HG03575 (cell line): ENCODE data around the gene ZNF787.
"Not testable (repeated sequence)": the region's sequence is repeated elsewhere in the genome, so short reads cannot be mapped to it uniquely, and the experiment has no call there.

ENCODE experiments used
- ATAC-seq: cut with Tn5 transposase; IDR thresholded peaks from one replicate; pipeline ENCODE4 v1.9.1; 2021; ENCODE audit not compliant: unreplicated experiment, insufficient number of reproducible peaks, low FRiP score; ENCODE audit errors: extremely low read depth

ZNF787 gene

DNA sequence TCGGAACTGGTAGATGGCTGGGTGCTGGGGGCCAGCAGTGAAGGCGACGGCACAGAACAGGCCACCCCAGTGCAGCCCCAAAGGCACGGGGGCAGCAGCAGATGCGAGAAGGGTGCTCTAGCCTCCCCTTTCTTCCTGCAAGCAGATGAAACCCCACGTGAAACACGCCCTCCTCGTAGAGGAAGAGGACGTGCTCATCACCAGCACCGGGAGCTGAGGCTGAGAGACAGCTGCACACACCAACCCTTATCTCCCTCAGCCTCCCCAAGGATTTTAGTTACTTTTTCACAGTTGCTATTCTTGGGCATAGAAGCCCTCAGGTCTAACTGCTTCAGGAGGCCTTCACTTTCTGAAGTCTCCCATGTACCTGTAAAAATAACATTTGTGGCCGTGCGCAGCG is 11.9 kb downstream of the ZNF787 start:
- ATAC-seq: no peak

GRCh38 chr19:56108447-56109195 is 12.5 kb downstream of the ZNF787 start:
- no peak for ATAC-seq

GRCh38 chr19:56107626-56108351 is 13.3 kb downstream of the ZNF787 start:
- no peak for ATAC-seq

DNA sequence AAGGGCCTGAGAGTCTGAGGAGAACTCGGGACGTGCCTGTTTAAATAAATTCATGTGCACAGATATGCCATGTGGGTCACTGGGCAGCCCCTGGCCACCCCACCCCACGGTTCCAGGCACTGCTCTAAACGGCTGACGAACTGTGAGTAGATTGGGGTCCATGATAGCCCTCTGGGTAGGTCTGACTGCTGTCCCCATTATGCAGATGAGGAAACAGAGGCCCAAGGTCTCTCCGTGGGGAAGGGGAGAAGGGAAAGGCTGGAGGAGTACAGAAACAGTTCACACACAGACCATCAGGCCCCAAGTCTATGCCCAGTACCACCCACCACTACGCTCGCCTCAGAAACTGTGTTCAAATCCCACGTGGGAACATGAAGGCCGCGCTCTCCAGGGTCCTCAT is 14.1 kb downstream of the ZNF787 start:
- no peak for ATAC-seq

GRCh38 chr19:56106397-56106849 is 14.7 kb downstream of the ZNF787 start:
- no peak for ATAC-seq

GRCh38 chr19:56105831-56106396 is 15.2 kb downstream of the ZNF787 start:
- not testable (repeated sequence) for ATAC-seq

DNA sequence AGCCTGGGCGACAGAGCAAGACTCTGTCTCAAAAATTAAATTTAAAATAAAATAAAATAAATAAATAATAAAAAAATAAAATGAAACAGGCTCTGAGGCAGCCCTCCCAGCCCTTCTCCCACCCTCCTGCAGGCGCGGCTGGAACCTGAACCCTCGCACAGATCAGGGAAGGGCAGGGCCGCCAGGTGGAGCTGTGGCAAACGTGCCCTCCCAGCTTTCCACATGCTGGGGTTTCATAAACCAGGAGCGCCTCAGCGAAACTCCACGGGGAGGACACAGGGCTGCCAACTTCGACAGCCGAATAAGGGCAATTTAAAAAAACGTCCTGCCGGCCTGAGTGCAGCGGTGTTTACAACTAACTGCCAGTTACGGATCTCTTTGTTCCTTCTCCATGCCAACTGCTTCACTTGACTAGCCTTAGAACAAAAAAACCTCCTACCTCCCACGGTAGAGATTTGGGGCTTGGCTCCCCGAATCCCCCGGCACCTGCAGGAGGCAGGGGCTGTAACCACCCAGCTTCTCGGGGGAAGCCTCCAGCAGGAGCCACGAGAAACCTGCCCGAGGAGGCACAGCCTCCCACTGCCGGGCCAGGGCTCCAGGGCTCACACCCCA is 15.9 kb downstream of the ZNF787 start:
- no peak for ATAC-seq

GRCh38 chr19:56104423-56104822 is 16.7 kb downstream of the ZNF787 start:
- ATAC-seq: no peak

DNA sequence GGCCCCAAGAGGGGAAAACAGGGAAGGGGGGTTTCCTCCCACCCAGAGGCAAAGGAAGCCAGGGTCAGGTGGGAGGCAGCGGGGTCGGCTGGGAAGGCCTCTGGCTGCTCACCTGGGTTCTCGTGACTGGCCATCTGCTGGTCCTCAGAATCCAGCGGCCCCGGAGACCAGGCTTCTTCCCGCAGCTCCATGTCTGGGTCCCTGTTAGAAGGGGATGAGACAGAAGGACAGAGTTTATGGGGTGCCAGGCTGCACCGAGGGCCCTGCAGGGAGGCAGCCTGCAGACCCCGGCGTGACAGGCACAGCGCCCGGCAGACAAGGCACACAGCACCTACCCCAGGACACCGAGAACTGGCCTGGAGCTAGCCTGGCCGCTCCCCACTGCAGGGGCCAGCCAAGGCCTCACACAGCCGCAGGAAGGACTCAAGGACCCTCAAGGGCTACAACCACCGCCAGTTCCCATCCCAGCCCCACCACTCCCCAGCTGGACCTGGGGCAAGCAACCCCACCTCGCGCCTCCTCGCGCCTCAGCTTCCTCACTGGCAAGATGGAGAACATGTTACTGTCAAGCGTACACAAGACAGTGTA is 18.0 kb downstream of the ZNF787 start:
- ATAC-seq: no peak

GRCh38 chr19:56101746-56102535 is 19.2 kb downstream of the ZNF787 start:
- no peak for ATAC-seq

- ATAC-seq: no peak
Observed at GRCh38 chr19:56101095-56101494, 20.0 kb downstream of the ZNF787 start.

- ATAC-seq: no peak
Observed at GRCh38 chr19:56099638-56100539, 21.2 kb downstream of the ZNF787 start.

DNA sequence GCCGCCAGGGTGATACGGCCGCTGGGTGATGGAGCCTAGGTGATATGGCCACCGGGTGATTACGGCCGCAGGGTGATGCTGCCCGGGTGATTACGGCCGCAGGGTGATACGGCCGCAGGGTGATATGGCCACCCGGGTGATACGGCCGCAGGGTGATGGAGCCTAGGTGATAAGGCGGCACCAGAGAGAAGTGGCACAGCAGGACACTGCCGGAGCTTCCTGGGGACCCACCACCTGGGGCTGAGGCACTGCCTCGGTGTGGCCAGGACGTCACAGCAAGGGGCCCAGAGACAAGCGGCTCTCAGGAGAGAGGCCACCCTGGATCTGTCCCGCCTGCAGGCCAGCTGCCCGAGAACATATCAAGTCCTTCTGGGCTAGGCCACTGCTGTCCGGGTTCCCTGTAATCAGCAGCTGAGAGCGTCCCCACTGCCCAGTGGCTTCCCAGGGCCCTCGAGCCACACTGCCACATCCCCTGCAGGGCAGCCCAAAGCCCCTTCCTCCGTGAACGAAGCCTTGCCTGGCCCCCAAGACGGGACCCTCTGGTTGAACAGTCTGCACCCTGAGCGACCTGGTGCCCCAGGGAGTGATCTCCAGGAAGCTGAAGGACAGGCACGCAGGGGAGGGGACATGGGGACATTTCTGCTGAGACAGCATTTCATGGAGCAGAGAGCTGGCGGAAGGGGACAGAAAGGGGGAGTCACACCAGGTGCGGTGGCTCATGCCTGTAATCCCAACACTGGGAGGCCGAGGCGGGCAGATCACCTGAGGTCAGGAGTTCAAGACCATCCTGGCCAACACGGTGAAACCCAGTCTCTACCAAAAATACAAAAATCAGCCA is 22.1 kb downstream of the ZNF787 start:
- no peak for ATAC-seq

GRCh38 chr19:56098237-56098636 is 22.9 kb downstream of the ZNF787 start:
- ATAC-seq: not testable (repeated sequence)

DNA sequence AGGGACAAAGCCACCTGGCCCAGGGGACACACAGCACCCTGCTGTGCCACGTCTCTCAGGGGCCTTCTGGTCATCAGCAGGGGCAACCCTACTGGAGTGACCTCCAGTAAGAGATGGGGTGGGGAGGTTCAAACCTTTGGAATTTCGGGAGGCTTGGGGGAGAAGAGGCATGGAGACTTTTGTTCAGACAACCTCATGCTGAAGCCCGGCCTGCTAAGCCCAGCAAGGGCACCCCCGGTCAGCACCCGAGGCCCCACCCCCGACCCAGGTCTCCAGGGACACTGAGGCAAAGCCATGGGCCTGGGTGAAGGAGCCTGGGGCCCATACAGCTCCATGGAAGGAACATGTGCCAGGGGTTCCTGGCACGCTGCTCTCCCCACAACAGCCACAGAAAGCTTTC is 23.3 kb downstream of the ZNF787 start:
- no peak for ATAC-seq

DNA sequence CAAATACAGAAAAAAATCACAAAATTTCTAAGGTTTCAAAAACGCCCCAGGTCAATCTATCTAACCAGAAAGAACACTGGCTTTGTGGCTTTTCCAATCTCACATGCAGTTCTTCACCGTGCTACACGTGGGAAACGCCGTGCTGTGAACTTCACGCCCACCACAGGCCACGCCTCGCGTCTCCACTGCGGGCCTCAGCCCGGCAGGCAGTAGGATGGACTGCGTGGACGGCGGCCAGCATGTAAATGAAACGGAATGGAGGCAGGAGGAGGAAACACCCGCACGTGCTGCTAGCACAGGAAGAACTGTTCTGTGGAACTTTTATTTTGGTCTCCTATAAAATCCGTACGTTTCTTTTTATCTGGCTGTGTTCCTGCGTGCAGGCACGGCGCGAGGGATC is 23.8 kb downstream of the ZNF787 start:
- no peak for ATAC-seq

GRCh38 chr19:56096665-56097064 is 24.4 kb downstream of the ZNF787 start:
- no peak for ATAC-seq
